HepG2 (cell line): Measurements from ENCODE around the gene SYT7. TPM values are rescaled to one million over a fixed set of nuclear protein-coding genes. Genes with fewer than 3 reads are reported as not detected.
A peak's percentile ranks its signal among the peaks of the same experiment; 100 is the strongest.

Experiments
- BRD4 ChIP-seq: sonication (generic); formaldehyde crosslinking; IDR thresholded peaks from 2 replicates; pipeline ENCODE4 v1.4.0; 2020; ENCODE audit warnings: missing genetic modification reagents
- FOXC1 ChIP-seq: sonication (generic); formaldehyde crosslinking; IDR thresholded peaks from 2 replicates; pipeline ENCODE4 v1.8.0; 2022; ENCODE audit warnings: mild to moderate bottlenecking, missing genetic modification reagents, borderline replicate concordance
- FOXK2 ChIP-seq: fragments of 450-650 bp; IDR thresholded peaks from 2 replicates; pipeline ENCODE4 v1.6.1; 2016
- HCFC1 ChIP-seq: fragments of 150-350 bp; IDR thresholded peaks from 2 replicates; pipeline ENCODE4 v1.6.1; 2014; ENCODE audit warnings: low read depth, low read length
- HMG20A ChIP-seq: IDR thresholded peaks from 2 replicates; pipeline ENCODE4 v1.6.1; 2016; ENCODE audit warnings: borderline replicate concordance
- HOXD1 ChIP-seq: sonication (generic); formaldehyde crosslinking; IDR thresholded peaks from 2 replicates; pipeline ENCODE4 v1.5.0; 2020; ENCODE audit warnings: missing genetic modification reagents
- KLF16 ChIP-seq, 2 experiments: sonication (generic) in 1 of 2; formaldehyde crosslinking in 1 of 2; IDR thresholded peaks; 2 replicates each; pipeline versions ENCODE4 v1.6.1 to v1.8.0; 2016 to 2023; ENCODE audit warnings: missing genetic modification reagents in 2 of 2, missing compliant biosample characterization in 1 of 2
- MEIS2 ChIP-seq: sonication (generic); formaldehyde crosslinking; IDR thresholded peaks from 2 replicates; pipeline ENCODE4 v1.9.0; 2021; ENCODE audit warnings: mild to moderate bottlenecking, missing genetic modification reagents
- MTF2 ChIP-seq: sonication (generic); formaldehyde crosslinking; IDR thresholded peaks from 2 replicates; pipeline ENCODE4 v1.5.0; 2020; ENCODE audit warnings: missing genetic modification reagents, borderline replicate concordance
- NFE2 ChIP-seq: sonication (generic); formaldehyde crosslinking; IDR thresholded peaks from 2 replicates; pipeline ENCODE4 v1.4.0; 2020; ENCODE audit warnings: missing genetic modification reagents
- ONECUT2 ChIP-seq: sonication (generic); formaldehyde crosslinking; IDR thresholded peaks from 2 replicates; pipeline ENCODE4 v1.4.0; 2020; ENCODE audit warnings: missing genetic modification reagents
- RBM39 ChIP-seq: fragments of 200-400 bp; formaldehyde crosslinking; IDR thresholded peaks from one replicate; pipeline ENCODE4 v1.6.1; 2018; ENCODE audit warnings: antibody characterized with exemption, mild to moderate bottlenecking, low read depth, low read length; ENCODE audit not compliant: poor library complexity, severe bottlenecking
- SMAD3 ChIP-seq: sonication (generic); formaldehyde crosslinking; IDR thresholded peaks from 2 replicates; pipeline ENCODE4 v1.4.0; 2020; ENCODE audit warnings: missing genetic modification reagents
- TRIM22 ChIP-seq: fragments of 450-650 bp; IDR thresholded peaks from 2 replicates; pipeline ENCODE4 v1.6.1; 2017
- YY1 ChIP-seq: IDR thresholded peaks from 2 replicates; pipeline ENCODE4 v1.6.1; 2011; ENCODE audit warnings: low read length, low read depth, moderate library complexity, mild to moderate bottlenecking; ENCODE audit not compliant: insufficient read depth, insufficient replicate concordance
- ZBTB10 ChIP-seq: sonication (generic); formaldehyde crosslinking; IDR thresholded peaks from 2 replicates; pipeline ENCODE4 v1.4.0; 2020; ENCODE audit warnings: missing genetic modification reagents, borderline replicate concordance
- ZNF451 ChIP-seq: sonication (generic); formaldehyde crosslinking; IDR thresholded peaks from 2 replicates; pipeline ENCODE4 v1.5.0; 2020; ENCODE audit warnings: mild to moderate bottlenecking, missing genetic modification reagents
- ZNF496 ChIP-seq: sonication (generic); formaldehyde crosslinking; IDR thresholded peaks from 2 replicates; pipeline ENCODE4 v1.8.1; 2023; ENCODE audit warnings: mild to moderate bottlenecking, moderate library complexity, missing genetic modification reagents; ENCODE audit not compliant: insufficient replicate concordance
- ZNF513 ChIP-seq: sonication (generic); formaldehyde crosslinking; conservative IDR thresholded peaks from 2 replicates; pipeline ENCODE4 v1.5.0; 2020; ENCODE audit warnings: missing genetic modification reagents
- ZNF563 ChIP-seq: sonication (generic); formaldehyde crosslinking; IDR thresholded peaks from 2 replicates; pipeline ENCODE4 v1.8.0; 2022; ENCODE audit warnings: mild to moderate bottlenecking, moderate library complexity, missing genetic modification reagents
- ZNF775 ChIP-seq: sonication (generic); formaldehyde crosslinking; IDR thresholded peaks from 2 replicates; pipeline ENCODE4 v1.4.0; 2020; ENCODE audit warnings: missing genetic modification reagents, mild to moderate bottlenecking, moderate library complexity, borderline replicate concordance
- ZNF776 ChIP-seq: sonication (generic); formaldehyde crosslinking; IDR thresholded peaks from 2 replicates; pipeline ENCODE4 v1.4.0; 2020; ENCODE audit warnings: mild to moderate bottlenecking, missing genetic modification reagents
- ZSCAN22 ChIP-seq: sonication (generic); formaldehyde crosslinking; IDR thresholded peaks from 2 replicates; pipeline ENCODE4 v1.4.0; 2020; ENCODE audit warnings: mild to moderate bottlenecking, missing genetic modification reagents
- polyA plus RNA-seq, 8 experiments: library from polyadenylated mRNA; depleted of rRNA in 3 of 8; stranded (reverse) in 7 of 8; unstranded in 1 of 8; fragments of >200 nt; fragmentation: Illumina TruSeq in 4 of 8; extraction: Trizol in 4 of 8; gene quantifications; 2 replicates each; pipeline versions ENCODE4 v1.2.1 to v1.2.3, GENCODE V29; 2011 to 2016; ENCODE audit warnings: low read depth in 4 of 8, missing spikeins in 1 of 8, mixed read lengths in 1 of 8; ENCODE audit not compliant: insufficient read depth in 1 of 8
- total RNA-seq, 5 experiments: library from RNA; depleted of rRNA; stranded (reverse); fragments of >200 nt; fragmentation: Illumina TruSeq; extraction: Trizol; gene quantifications; 2 replicates each; pipeline ENCODE4 v1.2.3, GENCODE V29; 2016; ENCODE audit warnings: low read depth in 1 of 5

The SYT7 gene
- total and polyA plus RNA-seq, 2 of the 13 experiments (the other 11 are each of a cell fraction or from before 2014, with no cell fraction given) = 1.4 to 4.4 TPM

- TF ChIP-seq FOXC1 = peak; percentile 100
- TF ChIP-seq ZNF513 = no peak
- peak; percentile 76 for TF ChIP-seq RBM39
- peak; percentile 92 for TF ChIP-seq HMG20A (CRISPR knock-in tag)
- TF ChIP-seq HCFC1 = no peak
- TF ChIP-seq ZNF775 (CRISPR knock-in tag) = peak; percentile 99
- peak; percentile 100 for TF ChIP-seq ZNF776 (CRISPR knock-in tag)
- TF ChIP-seq ZNF496 (CRISPR knock-in tag) = peak; percentile 95
- peak; percentile 100 for TF ChIP-seq ZNF451 (CRISPR knock-in tag)
- TF ChIP-seq TRIM22 = no peak
- peak; percentile 99 for TF ChIP-seq ZBTB10 (CRISPR knock-in tag)
- TF ChIP-seq NFE2 (CRISPR knock-in tag) = peak; percentile 90
- no peak for TF ChIP-seq FOXK2
- TF ChIP-seq SMAD3 (CRISPR knock-in tag) = peak; percentile 100
- 0 out of 2 replicates have a peak, but pooled peaks have one; percentile 62 for TF ChIP-seq BRD4 (CRISPR knock-in tag)
- peak; percentile 100 for TF ChIP-seq MEIS2 (CRISPR knock-in tag)
- peak; percentile 95 for TF ChIP-seq ZSCAN22 (CRISPR knock-in tag)
- peak; percentile 100 for TF ChIP-seq HOXD1
- TF ChIP-seq YY1 = peak; percentile 47
- peak; percentile 100 for TF ChIP-seq ZNF563 (CRISPR knock-in tag)
- peak; percentile 96 to 100 for TF ChIP-seq KLF16 (CRISPR knock-in tag; IDR thresholded peaks at IDR 0.05)
- peak; percentile 95 for TF ChIP-seq ONECUT2 (CRISPR knock-in tag)
- TF ChIP-seq MTF2 (CRISPR knock-in tag) = peak; percentile 88; the same call in 1 of the 2 replicates
These were observed 13.4 kb downstream of the SYT7 start (continued) for GRCh38 chr11:61567286-61568061.
